Pancreas (tissue), 10 donors: ENCODE data around the gene PVALB. TPM values are rescaled to one million over a fixed set of nuclear protein-coding genes. Genes with fewer than 3 reads are reported as not detected.

ENCODE experiments used
- ATAC-seq, 4 donors: fragments of 200-7000 bp; cut with Tn5 transposase; one replicate each; pipeline versions ENCODE4 v1.8.0 to v1.9.1; 2020; ENCODE audit warnings: mild to moderate bottlenecking in 4 of 4, moderate library complexity in 4 of 4
- DNase-seq, 6 donors: peaks; one replicate each; pipeline ENCODE4 v3.0.0-alpha.2; 2020
- FAIRE-seq: peaks from 2 replicates; lab custom pipeline; 2012; peaks lifted over from hg19 to GRCh38; lab: Jason Lieb, UNC
- H3K27ac ChIP-seq, 4 donors: fragments of 200-600 bp; sonication (generic); 1 replicate in 3 of 4; 2 replicates in 1 of 4; pipeline versions ENCODE4 v1.5.0 to v1.8.0; 2020
- H3K27me3 ChIP-seq, 4 donors: fragments of 200-600 bp; one replicate each; pipeline ENCODE4 v1.8.0; 2021
- H3K36me3 ChIP-seq, 3 donors: fragments of 200-600 bp; sonication (generic) in 1 of 3; one replicate each; pipeline versions ENCODE4 v1.5.0 to v1.8.0; 2020 to 2021
- H3K4me1 ChIP-seq, 3 donors: fragments of 200-600 bp; one replicate each; pipeline ENCODE4 v1.8.0; 2021
- H3K4me3 ChIP-seq, 4 donors: fragments of 200-600 bp; sonication (generic) in 2 of 4; one replicate each; pipeline versions ENCODE4 v1.5.0 to v1.8.0; 2020 to 2021
- H3K9me3 ChIP-seq, 4 donors: fragments of 200-600 bp; one replicate each; pipeline ENCODE4 v1.8.0; 2021
- WGBS, 2 donors: extraction: QIAGEN DNeasy Blood & Tissue Kit; methylation state at CpG; one replicate each; pipeline ENCODE4 v1.1.7; 2013; 5-methylcytosine and 5-hydroxymethylcytosine counted together
- intact Hi-C, 3 donors: fragments of 100-400 bp; cut with DNase I; formaldehyde crosslinking; loops; one replicate each; pipeline versions ENCODE4 v1.11.1 to v1.14.2; 2022
- polyA plus RNA-seq, 2 donors: library from polyadenylated mRNA; stranded (reverse); fragments of 200-250 nt; gene quantifications; one replicate each; pipeline ENCODE4 v1.2.3, GENCODE V29; 2013
- total RNA-seq, 6 donors: library from RNA; stranded (reverse); fragmentation: NEBNext Ultra II Directional in 4 of 6; extraction: Animal tissue kit (Norgen Biotek cat#: 25700) in 4 of 6; gene quantifications; one replicate each; pipeline versions ENCODE4 v1.2.1 to v1.2.4, GENCODE V29; 2021 to 2023
- TF ChIP-seq, protein P1 (sequence below), 4 donors: fragments of 200-600 bp; sonication (generic) in 3 of 4; IDR thresholded peaks; one replicate each; pipeline versions ENCODE4 v1.5.0 to v1.8.0; 2021; ENCODE audit warnings: antibody characterized with exemption in 4 of 4
- donor health status: healthy with polysubstance abuse.
- donor health status: DM: no; HTN: no; CAD: no; lungs with moderate emphysema.
- donor health status: DM: no; HTN: no; CAD: no.
- donor health status: control.
- donor health status: control.
- donor health status: Bipolar disorder and iron deficiency.
- donor health status: DM: yes; HTN: yes; CAD: no.
- donor health status: DM: no; HTN: no; CAD: no.
- donor health status: DM: no; HTN: no; CAD: no.
- donor health status: DM: yes; HTN: yes; CAD: no.

PVALB gene
- total and polyA plus RNA-seq, 8 donors: 0.54 TPM; not detected in 7

DNA sequence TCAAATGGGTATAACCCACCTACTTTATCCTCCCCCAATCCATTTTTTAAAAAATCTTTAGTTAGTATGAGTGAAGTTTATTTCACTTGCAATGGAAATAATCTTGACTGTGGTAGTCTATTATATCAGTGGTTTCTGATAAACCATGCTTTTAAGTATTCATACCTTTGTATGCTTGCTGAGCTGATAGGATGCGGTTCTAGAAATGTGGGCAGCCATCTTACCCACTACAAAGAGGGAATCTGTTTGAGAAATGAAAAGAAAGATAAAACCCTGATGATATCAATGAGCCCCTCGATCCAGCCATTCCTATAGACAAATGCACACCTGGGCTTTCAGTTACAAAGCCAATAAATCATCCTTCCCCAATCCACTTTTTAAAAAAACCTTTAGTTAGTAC, 13.8 kb upstream of the PVALB start:
- 58 to 62% methylated on average over 2 of the region's 2 CpGs for WGBS, 2 donors

DNA sequence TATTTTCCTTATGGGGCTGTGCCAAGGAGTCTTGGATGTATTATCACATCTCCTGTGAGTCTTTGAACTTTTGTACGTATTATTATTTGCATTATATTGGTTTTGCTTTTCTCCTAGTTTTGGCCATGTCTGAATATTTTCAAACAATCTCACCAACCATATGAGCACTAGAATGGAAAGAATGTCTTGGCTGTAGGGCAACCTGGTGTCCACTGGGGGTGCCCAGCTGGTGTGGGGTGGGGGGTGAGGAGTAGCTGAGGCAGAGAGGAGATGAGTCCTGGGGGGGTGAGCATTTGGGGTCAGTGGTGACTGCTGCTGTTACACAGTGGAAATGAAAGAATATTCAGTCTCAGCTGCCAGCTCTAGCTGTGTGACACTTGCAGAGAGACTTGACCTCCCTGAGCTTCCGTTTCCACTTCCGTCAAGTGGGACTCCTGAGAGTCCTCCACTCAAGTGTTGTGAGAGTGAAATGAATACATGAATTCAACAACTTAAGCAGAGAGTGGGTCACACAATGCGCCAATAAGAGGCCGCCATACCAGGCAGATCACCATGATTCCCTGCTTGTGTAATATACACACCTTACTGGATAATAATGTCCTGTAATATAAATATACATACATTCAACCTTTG, 12.7 kb upstream of the PVALB start:
- no peaks in the 10 kb centered on the region for H3K36me3 ChIP-seq
- intact Hi-C loops: no loop called here
- H3K4me1 ChIP-seq: no peaks in the 10 kb centered on the region
- FAIRE-seq: no peak
- no peak overlapping the region for H3K4me3 ChIP-seq
- WGBS, 2 donors: 69 to 77% methylated on average over 5 of the region's 5 CpGs
- TF ChIP-seq, protein P1, sequence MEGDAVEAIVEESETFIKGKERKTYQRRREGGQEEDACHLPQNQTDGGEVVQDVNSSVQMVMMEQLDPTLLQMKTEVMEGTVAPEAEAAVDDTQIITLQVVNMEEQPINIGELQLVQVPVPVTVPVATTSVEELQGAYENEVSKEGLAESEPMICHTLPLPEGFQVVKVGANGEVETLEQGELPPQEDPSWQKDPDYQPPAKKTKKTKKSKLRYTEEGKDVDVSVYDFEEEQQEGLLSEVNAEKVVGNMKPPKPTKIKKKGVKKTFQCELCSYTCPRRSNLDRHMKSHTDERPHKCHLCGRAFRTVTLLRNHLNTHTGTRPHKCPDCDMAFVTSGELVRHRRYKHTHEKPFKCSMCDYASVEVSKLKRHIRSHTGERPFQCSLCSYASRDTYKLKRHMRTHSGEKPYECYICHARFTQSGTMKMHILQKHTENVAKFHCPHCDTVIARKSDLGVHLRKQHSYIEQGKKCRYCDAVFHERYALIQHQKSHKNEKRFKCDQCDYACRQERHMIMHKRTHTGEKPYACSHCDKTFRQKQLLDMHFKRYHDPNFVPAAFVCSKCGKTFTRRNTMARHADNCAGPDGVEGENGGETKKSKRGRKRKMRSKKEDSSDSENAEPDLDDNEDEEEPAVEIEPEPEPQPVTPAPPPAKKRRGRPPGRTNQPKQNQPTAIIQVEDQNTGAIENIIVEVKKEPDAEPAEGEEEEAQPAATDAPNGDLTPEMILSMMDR (IDR thresholded peaks at IDR 0.05): no peak
- DNase-seq: peak in 1 of 6 donors; percentile 15
- H3K27me3 ChIP-seq: no peaks in the 10 kb centered on the region
- H3K9me3 ChIP-seq: no peaks in the 10 kb centered on the region
- ATAC-seq: no peak
- no peak overlapping the region for H3K27ac ChIP-seq

More for the DNA sequence above, 13.8 kb upstream of the PVALB start:
- intact Hi-C loops: no loop called here
- ATAC-seq (no peak), DNase-seq (no peak), FAIRE-seq (no peak)
- Histone ChIP-seq H3K4me3 (no peak overlapping the region), H3K27me3 (no peaks in the 10 kb centered on the region), H3K36me3 (no peaks in the 10 kb centered on the region), H3K4me1 (no peaks in the 10 kb centered on the region), H3K27ac (no peak overlapping the region), H3K9me3 (no peaks in the 10 kb centered on the region)
- TF ChIP-seq, protein P1 (IDR thresholded peaks at IDR 0.05): no peak

DNA sequence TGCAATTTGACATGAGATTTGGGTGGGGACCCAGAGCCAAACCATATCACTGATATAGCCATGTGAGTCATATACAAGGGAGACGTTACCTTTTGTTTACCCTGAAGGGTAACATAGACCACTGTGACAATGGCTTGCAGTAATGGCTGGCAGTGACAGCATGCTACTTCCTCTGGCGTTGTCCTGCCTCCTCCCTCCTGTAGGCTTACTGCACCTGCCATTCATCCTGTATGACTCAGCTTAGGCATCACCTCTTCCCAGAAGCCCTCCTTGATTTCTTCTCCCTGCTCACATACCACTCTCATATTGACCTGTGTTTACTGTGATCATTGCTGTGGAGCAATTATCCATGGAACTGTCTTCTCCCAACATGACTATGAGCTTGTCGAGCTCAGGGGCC, 12.0 kb upstream of the PVALB start:
- ATAC-seq (no peak), FAIRE-seq (no peak), DNase-seq (peak in 1 of 6 donors; percentile 7)
- intact Hi-C loops: no loop called here
- Histone ChIP-seq H3K4me1 (no peaks in the 10 kb centered on the region), H3K27me3 (no peaks in the 10 kb centered on the region), H3K4me3 (no peak overlapping the region), H3K9me3 (no peaks in the 10 kb centered on the region), H3K27ac (no peak overlapping the region), H3K36me3 (no peaks in the 10 kb centered on the region)
- TF ChIP-seq, protein P1 (IDR thresholded peaks at IDR 0.05): no peak
- 48 to 63% methylated on average over 3 of the region's 3 CpGs for WGBS, 2 donors

DNA sequence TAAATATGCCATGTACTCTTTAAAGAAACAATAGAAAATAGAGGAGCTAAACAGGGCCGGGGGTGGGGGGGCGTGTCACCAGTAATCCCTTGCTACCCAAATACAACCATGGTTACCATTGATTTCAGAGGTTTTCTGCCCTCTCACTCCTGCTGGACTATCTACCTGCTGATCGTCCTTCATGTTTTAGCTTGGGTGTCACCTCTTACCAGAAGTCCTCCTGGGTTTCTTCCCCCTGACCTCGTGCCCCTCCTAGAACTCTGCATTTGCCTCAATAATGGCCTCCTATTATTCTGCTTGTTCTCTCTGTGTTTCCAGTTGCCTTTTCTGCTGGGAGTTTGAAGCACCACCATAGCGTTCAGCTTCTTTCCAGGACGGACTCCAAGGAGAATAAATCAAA, 9.4 kb upstream of the PVALB start:
- Histone ChIP-seq H3K36me3 (no peaks in the 10 kb centered on the region), H3K9me3 (no peaks in the 10 kb centered on the region), H3K4me3 (no peak overlapping the region), H3K27ac (no peak overlapping the region), H3K4me1 (no peaks in the 10 kb centered on the region), H3K27me3 (peaks cover 0 to 4% (median 0%) of the 10 kb centered on the region in 4 donors)
- intact Hi-C loops: no loop called here
- TF ChIP-seq, protein P1 (IDR thresholded peaks at IDR 0.05): no peak
- whole genome bisulfite sequencing, 2 donors: 74 to 75% methylated on average over 6 of the region's 6 CpGs
- ATAC-seq (no peak), DNase-seq (no peak), FAIRE-seq (no peak)

DNA sequence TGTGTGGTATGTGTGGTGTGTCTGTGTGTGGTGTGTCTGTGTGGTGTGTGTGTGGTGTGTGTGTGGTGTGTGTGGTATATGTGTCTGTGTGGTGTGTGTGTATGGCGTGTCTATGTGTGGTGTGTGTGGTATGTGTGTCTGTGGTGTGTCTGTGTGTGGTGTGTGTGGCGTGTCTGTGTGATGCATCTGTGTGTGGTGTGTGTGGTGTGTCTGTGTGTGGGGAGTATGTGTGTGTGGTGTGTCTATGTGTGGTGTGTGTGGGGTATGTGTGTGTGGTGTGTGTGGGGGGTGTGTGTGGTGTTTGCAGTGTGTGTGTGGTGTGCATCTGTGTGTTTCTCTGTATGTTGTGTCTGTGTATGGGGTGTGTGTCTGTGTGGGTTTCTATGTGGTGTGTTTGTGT, 7.8 kb upstream of the PVALB start:
- Histone ChIP-seq H3K4me3 (no peak overlapping the region), H3K4me1 (no peaks in the 10 kb centered on the region), H3K27ac (no peak overlapping the region), H3K36me3 (no peaks in the 10 kb centered on the region), H3K27me3 (peaks cover 0 to 6% (median 0%) of the 10 kb centered on the region in 4 donors), H3K9me3 (no peaks in the 10 kb centered on the region)
- intact Hi-C loops: no loop called here
- TF ChIP-seq, protein P1 (IDR thresholded peaks at IDR 0.05): no peak
- no peak for DNase-seq
- ATAC-seq: no peak
- 77 to 84% methylated on average over 2 of the region's 2 CpGs for WGBS, 2 donors
- FAIRE-seq: no peak
